ACC112 (cell line): ENCODE data around the gene SLC4A1.

Experiments used
- H2AFZ ChIP-seq: fragments of 200-600 bp; sonication (generic); one replicate; pipeline ENCODE4 v1.6.0; 2017; ENCODE audit warnings: antibody characterized with exemption, low read length; ENCODE audit not compliant: unreplicated experiment
- H3K27ac ChIP-seq: fragments of 200-600 bp; sonication (generic); 2 replicates; pipeline ENCODE4 v1.5.1; 2014; ENCODE audit warnings: low read depth, mild to moderate bottlenecking, antibody characterized with exemption, low read length, moderate library complexity
- H3K27me3 ChIP-seq: fragments of 200-600 bp; sonication (generic); 2 replicates; pipeline ENCODE4 v1.6.1; 2014; ENCODE audit warnings: mild to moderate bottlenecking, antibody characterized with exemption, low read length, moderate library complexity, mixed read lengths; ENCODE audit not compliant: insufficient read depth
- H3K36me3 ChIP-seq: fragments of 200-600 bp; sonication (generic); 2 replicates; pipeline ENCODE4 v1.6.1; 2016; ENCODE audit warnings: mild to moderate bottlenecking, antibody characterized with exemption, low read length, moderate library complexity, mixed read lengths; ENCODE audit not compliant: insufficient read depth
- H3K4me1 ChIP-seq: fragments of 200-600 bp; sonication (generic); one replicate; pipeline ENCODE4 v1.6.1; 2016; ENCODE audit warnings: low read length, mixed read lengths; ENCODE audit not compliant: insufficient read depth, unreplicated experiment, control insufficient read depth
- H3K4me3 ChIP-seq: fragments of 200-600 bp; sonication (generic); 2 replicates; pipeline ENCODE4 v1.5.1; 2014; ENCODE audit warnings: mild to moderate bottlenecking, low read depth, low read length
- H3K79me2 ChIP-seq: fragments of 200-600 bp; sonication (generic); one replicate; pipeline ENCODE4 v1.6.0; 2016; ENCODE audit warnings: low read length; ENCODE audit not compliant: control insufficient read depth, unreplicated experiment, insufficient read depth

SLC4A1 gene

GRCh38 chr17:44310188-44310587, 42.3 kb upstream of the SLC4A1 start:
- Histone ChIP-seq H3K4me1 (peaks cover 7% of the 10 kb centered on the region), H3K4me3 (no peak overlapping the region), H3K79me2 (no peaks in the 10 kb centered on the region), H3K27me3 (peaks cover 35% of the 10 kb centered on the region), H2AFZ (no peak overlapping the region), H3K36me3 (no peaks in the 10 kb centered on the region), H3K27ac (no peak overlapping the region)

DNA sequence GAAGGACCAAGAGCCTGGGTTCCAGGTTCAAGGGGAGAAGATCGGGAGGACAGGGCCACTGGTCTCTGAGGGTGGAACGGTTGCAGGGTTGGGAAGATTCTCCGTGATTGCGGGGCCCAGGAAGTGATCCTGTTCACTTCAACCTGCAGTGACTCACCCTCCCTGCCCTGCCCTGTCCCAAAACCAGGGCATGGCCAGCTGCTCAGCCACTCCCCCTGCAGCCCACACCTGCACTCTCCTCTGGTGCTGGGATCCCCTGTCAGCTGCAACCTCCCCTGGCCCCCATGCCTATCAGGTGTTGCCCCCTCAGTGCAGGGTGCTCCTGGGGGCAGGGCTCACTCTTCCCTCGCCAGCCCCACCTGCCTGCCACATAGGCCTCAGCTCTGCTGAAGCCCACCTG, 41.5 kb upstream of the SLC4A1 start:
- no peak overlapping the region for H3K27ac ChIP-seq
- peaks cover 33% of the 10 kb centered on the region for H3K27me3 ChIP-seq
- H3K79me2 ChIP-seq, result no peaks in the 10 kb centered on the region
- no peak overlapping the region for H2AFZ ChIP-seq
- H3K4me3 ChIP-seq, result no peak overlapping the region
- peaks cover 4% of the 10 kb centered on the region for H3K4me1 ChIP-seq
- no peaks in the 10 kb centered on the region for H3K36me3 ChIP-seq

DNA sequence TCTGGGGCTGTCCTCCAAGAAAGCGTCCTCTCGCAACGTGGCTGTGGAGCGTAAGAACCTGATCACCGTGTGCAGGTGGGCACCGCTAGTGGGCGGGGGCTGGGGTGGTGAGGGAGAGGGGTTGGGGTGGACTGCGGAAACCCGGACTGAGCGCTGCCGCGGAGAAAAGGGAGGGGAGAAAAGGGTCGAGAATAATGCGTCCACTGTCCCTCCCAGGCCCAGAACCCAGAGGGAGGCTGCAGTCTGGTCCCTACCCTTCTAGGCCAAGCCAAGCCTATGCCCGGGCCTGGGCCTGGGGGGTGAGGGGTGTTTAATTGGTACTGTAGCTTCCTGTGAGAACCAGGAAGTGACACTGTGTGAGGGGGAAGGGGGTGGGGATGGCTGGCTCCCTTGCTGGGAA, 40.9 kb upstream of the SLC4A1 start:
- Histone ChIP-seq H3K36me3 (no peaks in the 10 kb centered on the region), H3K27ac (no peak overlapping the region), H3K79me2 (no peaks in the 10 kb centered on the region), H2AFZ (no peak overlapping the region), H3K4me1 (peaks cover 4% of the 10 kb centered on the region), H3K27me3 (peaks cover 31% of the 10 kb centered on the region), H3K4me3 (peak overlapping the region; percentile 74)

DNA sequence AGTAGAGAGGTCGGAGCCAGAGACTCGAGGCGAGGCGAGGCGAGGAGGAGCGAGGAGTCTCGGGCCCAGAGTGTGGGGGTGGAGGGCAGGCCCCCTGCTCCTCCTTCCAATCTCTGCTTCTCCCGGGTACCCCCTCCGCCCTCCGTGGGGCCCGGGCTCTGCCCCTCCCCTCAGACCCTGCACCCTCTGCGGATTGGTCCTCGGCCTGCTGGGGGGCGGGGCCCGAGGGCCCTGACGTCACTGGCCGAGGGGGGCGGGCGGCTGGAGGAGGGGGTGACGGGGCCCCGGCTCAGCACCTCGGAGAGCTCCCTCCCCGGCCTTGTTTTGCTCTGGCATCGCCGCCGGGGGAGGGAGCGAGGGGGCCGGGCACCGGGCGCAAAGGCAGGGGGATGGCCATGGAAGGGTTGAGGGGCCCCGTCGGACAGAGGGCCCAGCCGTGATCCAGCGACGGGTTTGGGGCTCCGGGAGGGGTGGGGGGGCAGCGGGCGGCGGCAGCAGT, 40.4 kb upstream of the SLC4A1 start, which contains the start of gene RUNDC3A:
RUNDC3A (plus strand) TSS at position 282 of the 499 bp plus-strand sequence. CDS start 232 bp downstream, outside the sequence.
- Histone ChIP-seq H3K27ac (no peak within 1 kb of the TSS), H3K4me1 (peaks cover 4% of the 10 kb centered on the region), H3K36me3 (no peaks in the 10 kb centered on the region), H3K4me3 (peak within 1 kb of the TSS; percentile 74), H3K79me2 (no peaks in the 10 kb centered on the region), H2AFZ (no peak within 1 kb of the TSS), H3K27me3 (peaks cover 34% of the 10 kb centered on the region)

DNA sequence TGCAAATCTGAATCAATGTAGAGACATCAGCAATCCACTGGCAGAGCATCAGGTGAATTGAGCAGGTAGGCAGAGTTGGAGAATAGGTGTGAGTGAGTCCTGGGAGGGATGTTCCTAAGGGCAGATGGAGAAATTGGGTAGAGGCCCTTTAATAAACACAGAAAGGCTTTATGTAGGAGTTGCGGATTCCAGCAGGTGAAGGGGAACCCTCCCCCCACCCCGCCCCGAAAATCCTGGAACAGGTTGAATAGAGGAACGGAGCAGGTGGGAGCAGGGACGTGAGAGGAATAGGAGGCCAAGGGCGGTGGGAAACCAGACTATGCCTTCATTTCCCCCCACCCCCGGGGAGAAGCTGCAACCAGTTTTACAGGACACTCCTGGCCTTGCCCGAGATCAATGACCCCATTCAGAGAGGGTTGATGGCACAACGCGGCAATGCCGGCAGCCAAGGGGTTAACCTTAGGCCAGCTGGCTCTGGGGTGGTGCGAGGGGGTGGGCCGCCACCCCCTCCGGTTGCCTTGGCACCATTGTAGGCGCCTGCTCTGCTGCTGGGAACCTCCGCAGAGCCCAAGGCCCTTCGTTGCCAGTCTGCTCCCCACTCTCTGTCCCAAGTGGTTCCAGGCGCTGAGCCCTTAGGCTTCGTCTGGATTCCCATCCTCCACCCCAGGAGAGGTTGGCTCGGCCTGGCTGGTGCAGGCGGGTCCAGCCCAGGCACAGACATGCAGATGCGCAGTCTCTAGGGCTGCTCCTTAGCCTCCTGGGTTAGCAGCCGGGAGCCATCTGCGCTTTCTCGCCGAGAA, 39.7 kb upstream of the SLC4A1 start:
- Histone ChIP-seq H3K79me2 (no peaks in the 10 kb centered on the region), H3K27ac (no peak overlapping the region), H3K4me3 (peak overlapping the region; percentile 53), H3K4me1 (peaks cover 4% of the 10 kb centered on the region), H2AFZ (no peak overlapping the region), H3K27me3 (peaks cover 42% of the 10 kb centered on the region), H3K36me3 (no peaks in the 10 kb centered on the region)

DNA sequence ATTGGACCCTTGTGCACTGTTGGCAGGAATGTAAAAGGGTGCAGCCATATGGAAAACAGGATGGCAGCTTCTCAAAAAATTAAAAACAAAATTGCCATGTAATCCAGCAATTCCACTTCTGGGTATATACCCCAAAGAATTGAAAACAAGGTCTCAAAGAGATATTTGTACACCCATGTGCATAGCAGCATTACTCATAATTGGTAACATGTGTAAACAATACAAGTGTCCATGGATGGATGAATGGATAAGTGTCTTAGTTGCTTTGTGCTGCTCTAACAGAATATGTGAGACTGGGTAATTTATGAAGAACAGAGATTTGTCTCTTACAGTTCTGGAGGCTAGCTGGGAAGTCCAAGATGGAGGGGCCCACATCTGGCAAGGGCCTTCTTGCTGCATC, 36.7 kb upstream of the SLC4A1 start:
- H3K4me1 ChIP-seq, result peaks cover 4% of the 10 kb centered on the region
- H2AFZ ChIP-seq, result no peak overlapping the region
- no peak overlapping the region for H3K4me3 ChIP-seq
- peaks cover 62% of the 10 kb centered on the region for H3K27me3 ChIP-seq
- H3K27ac ChIP-seq, result no peak overlapping the region
- no peaks in the 10 kb centered on the region for H3K36me3 ChIP-seq
- H3K79me2 ChIP-seq, result no peaks in the 10 kb centered on the region

- no peak overlapping the region for H2AFZ ChIP-seq
- no peak overlapping the region for H3K27ac ChIP-seq
- H3K36me3 ChIP-seq, result no peaks in the 10 kb centered on the region
- no peaks in the 10 kb centered on the region for H3K79me2 ChIP-seq
- no peaks in the 10 kb centered on the region for H3K4me1 ChIP-seq
- H3K4me3 ChIP-seq, result no peak overlapping the region
- H3K27me3 ChIP-seq, result peaks cover 38% of the 10 kb centered on the region
Measured at GRCh38 chr17:44297975-44298374, 30.0 kb upstream of the SLC4A1 start.

DNA sequence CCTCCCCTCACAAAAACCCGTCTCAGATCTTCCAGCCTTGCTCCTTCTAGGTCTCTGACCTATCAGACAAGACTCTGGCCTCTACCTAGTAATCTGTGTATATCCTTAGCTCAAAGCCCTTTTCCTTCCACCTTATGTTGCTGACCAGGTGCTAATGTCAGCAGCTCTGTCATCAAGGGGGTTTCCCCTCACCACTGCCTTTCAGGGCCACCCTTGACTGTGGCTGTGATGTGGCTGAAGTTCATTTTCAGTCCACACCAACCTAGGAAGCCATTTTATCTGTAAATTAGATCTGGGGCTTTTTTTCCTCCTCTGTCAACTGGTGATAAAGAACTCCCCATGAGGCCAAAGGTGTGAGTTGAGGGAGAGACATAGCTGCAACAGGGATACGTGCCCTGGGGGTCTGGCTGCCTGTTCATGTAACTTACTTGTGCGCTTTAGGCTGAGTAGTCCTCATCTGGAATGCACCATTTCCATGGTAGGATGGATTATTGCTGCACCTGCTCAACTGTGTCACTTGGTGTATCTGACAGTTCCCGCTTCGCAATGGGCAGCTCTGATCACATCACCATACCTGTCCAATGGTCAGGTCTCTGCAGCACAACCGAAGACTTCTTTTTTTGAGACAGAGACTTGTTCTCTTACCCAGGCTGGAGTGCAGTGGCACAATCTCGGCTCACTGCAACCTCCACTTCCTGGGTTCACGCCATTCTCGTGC, 25.7 kb upstream of the SLC4A1 start:
- H3K4me3 ChIP-seq, result no peak overlapping the region
- H3K27me3 ChIP-seq, result peaks cover 19% of the 10 kb centered on the region
- H3K27ac ChIP-seq, result no peak overlapping the region
- H3K36me3 ChIP-seq, result no peaks in the 10 kb centered on the region
- no peak overlapping the region for H2AFZ ChIP-seq
- no peaks in the 10 kb centered on the region for H3K4me1 ChIP-seq
- H3K79me2 ChIP-seq, result no peaks in the 10 kb centered on the region

- Histone ChIP-seq H3K4me3 (no peak overlapping the region), H3K27me3 (peaks cover 5% of the 10 kb centered on the region; the same call in 1 of the 2 replicates), H3K36me3 (no peaks in the 10 kb centered on the region), H3K27ac (no peak overlapping the region), H3K4me1 (no peaks in the 10 kb centered on the region), H3K79me2 (no peaks in the 10 kb centered on the region), H2AFZ (no peak overlapping the region)
Measured at GRCh38 chr17:44287651-44288050, 19.7 kb upstream of the SLC4A1 start.

- Histone ChIP-seq H3K27me3 (no peaks in the 10 kb centered on the region), H3K79me2 (no peaks in the 10 kb centered on the region), H3K4me3 (no peak overlapping the region), H3K4me1 (peaks cover 12% of the 10 kb centered on the region), H3K27ac (no peak overlapping the region), H2AFZ (no peak overlapping the region), H3K36me3 (no peaks in the 10 kb centered on the region)
Measured at GRCh38 chr17:44284024-44284400, 16.1 kb upstream of the SLC4A1 start.
